ENCODE data around the gene COASY.
A peak's percentile ranks its signal among the peaks of the same experiment; 100 is the strongest.

The COASY gene

GRCh38 chr17:42521036-42521435 lies 40.9 kb upstream of the COASY start:
- H3K27ac Mint-ChIP-seq: peak overlapping the region; percentile 99
- TF ChIP-seq CTCF (IDR thresholded peaks at IDR 0.05): no peak
- peak overlapping the region; percentile 52 for H3K4me3 Mint-ChIP-seq
- no peak for DNase-seq
- H3K4me1 Mint-ChIP-seq: peaks cover 76% of the 10 kb centered on the region
- no peaks in the 10 kb centered on the region for H3K9me3 Mint-ChIP-seq
- H3K27me3 Mint-ChIP-seq (ENCODE audit: low read depth, poor library complexity): peaks cover 3% of the 10 kb centered on the region
- H3K36me3 Mint-ChIP-seq (ENCODE audit: low read depth): peaks cover 9% of the 10 kb centered on the region

- Mint-ChIP-seq H3K36me3 (ENCODE audit: low read depth) (peaks cover 9% of the 10 kb centered on the region), H3K27ac (peak overlapping the region; percentile 99), H3K27me3 (ENCODE audit: low read depth, poor library complexity) (peaks cover 3% of the 10 kb centered on the region), H3K4me1 (peaks cover 72% of the 10 kb centered on the region), H3K4me3 (peak overlapping the region; percentile 52), H3K9me3 (no peaks in the 10 kb centered on the region)
- no peak for DNase-seq
- TF ChIP-seq CTCF (IDR thresholded peaks at IDR 0.05): no peak
Measured at GRCh38 chr17:42521666-42522262, 40.2 kb upstream of the COASY start.

- H3K27ac Mint-ChIP-seq: peak overlapping the region; percentile 81
- no peak for TF ChIP-seq CTCF (IDR thresholded peaks at IDR 0.05)
- H3K27me3 Mint-ChIP-seq (ENCODE audit: low read depth, poor library complexity): peaks cover 3% of the 10 kb centered on the region
- H3K4me3 Mint-ChIP-seq: peak overlapping the region; percentile 58
- H3K9me3 Mint-ChIP-seq: no peaks in the 10 kb centered on the region
- no peak for DNase-seq
- H3K36me3 Mint-ChIP-seq (ENCODE audit: low read depth): peaks cover 9% of the 10 kb centered on the region
- H3K4me1 Mint-ChIP-seq: peaks cover 76% of the 10 kb centered on the region
Measured at GRCh38 chr17:42522263-42522790, 39.6 kb upstream of the COASY start.

- H3K36me3 Mint-ChIP-seq (ENCODE audit: low read depth): peaks cover 9% of the 10 kb centered on the region
Measured at GRCh38 chr17:42522798-42523278, 39.1 kb upstream of the COASY start.

GRCh38 chr17:42525221-42525620 lies 36.7 kb upstream of the COASY start:
- Mint-ChIP-seq H3K27me3 (ENCODE audit: low read depth, poor library complexity) (peaks cover 3% of the 10 kb centered on the region), H3K36me3 (ENCODE audit: low read depth) (peaks cover 9% of the 10 kb centered on the region), H3K9me3 (no peaks in the 10 kb centered on the region), H3K4me3 (no peak overlapping the region), H3K4me1 (peaks cover 61% of the 10 kb centered on the region), H3K27ac (no peak overlapping the region)
- no peak for DNase-seq
- TF ChIP-seq CTCF (IDR thresholded peaks at IDR 0.05): no peak

More at GRCh38 chr17:42522798-42523278, 39.1 kb upstream of the COASY start:
- Mint-ChIP-seq H3K4me3 (peak overlapping the region; percentile 34), H3K4me1 (peaks cover 73% of the 10 kb centered on the region), H3K27me3 (ENCODE audit: low read depth, poor library complexity) (peaks cover 3% of the 10 kb centered on the region), H3K27ac (peak overlapping the region; percentile 81), H3K9me3 (no peaks in the 10 kb centered on the region)
- TF ChIP-seq CTCF (IDR thresholded peaks at IDR 0.05): no peak
- no peak for DNase-seq

- Mint-ChIP-seq H3K9me3 (no peaks in the 10 kb centered on the region), H3K4me3 (no peak overlapping the region), H3K4me1 (peaks cover 61% of the 10 kb centered on the region), H3K36me3 (ENCODE audit: low read depth) (peaks cover 9% of the 10 kb centered on the region), H3K27ac (no peak overlapping the region), H3K27me3 (ENCODE audit: low read depth, poor library complexity) (peaks cover 3% of the 10 kb centered on the region)
- DNase-seq: no peak
- no peak for TF ChIP-seq CTCF (IDR thresholded peaks at IDR 0.05)
Measured at GRCh38 chr17:42526031-42526444, 35.9 kb upstream of the COASY start.

Measured in nephron progenitor cell (in vitro differentiated cells).